ENCODE measurements around the gene ZNF276.

The ZNF276 gene

DNA sequence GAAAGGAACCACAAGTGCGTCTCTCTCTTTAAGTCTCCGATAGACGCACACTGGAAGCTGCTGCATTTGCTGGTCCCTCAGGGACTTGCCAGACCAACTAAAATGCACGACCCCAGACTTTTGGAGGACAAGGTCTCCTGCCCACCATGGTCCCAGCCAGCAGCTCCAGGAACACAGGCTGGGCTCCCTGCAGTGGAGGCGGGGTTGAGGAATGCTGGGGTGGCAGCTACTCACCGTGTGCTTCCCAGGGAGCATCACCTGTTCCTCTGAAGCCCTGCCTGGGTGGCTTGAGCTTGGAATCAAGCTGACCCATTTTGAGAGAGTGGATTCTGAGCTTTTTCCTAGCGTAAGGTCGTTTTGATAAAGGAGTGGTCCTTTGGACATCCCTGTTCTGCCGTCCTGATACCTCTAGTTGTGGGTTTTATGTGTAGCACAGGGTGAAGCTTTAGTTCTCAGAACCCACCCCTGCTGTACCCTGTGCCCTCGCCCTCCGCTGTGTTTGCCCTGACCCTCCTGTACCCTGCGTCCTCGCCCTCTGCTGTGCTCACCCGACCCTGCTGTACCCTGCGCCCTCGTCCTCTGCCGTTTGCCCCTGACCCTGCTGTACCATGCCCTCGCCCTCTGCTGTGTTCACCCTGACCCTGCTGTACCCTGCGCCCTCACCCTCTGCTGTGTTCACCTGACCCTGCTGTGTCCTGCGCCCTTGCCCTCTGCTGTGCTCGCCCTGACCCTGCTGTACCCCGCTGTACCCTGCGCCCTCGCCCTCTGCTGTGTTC is 11.0 kb downstream of the ZNF276 start:
- TF ChIP-seq, protein P1, sequence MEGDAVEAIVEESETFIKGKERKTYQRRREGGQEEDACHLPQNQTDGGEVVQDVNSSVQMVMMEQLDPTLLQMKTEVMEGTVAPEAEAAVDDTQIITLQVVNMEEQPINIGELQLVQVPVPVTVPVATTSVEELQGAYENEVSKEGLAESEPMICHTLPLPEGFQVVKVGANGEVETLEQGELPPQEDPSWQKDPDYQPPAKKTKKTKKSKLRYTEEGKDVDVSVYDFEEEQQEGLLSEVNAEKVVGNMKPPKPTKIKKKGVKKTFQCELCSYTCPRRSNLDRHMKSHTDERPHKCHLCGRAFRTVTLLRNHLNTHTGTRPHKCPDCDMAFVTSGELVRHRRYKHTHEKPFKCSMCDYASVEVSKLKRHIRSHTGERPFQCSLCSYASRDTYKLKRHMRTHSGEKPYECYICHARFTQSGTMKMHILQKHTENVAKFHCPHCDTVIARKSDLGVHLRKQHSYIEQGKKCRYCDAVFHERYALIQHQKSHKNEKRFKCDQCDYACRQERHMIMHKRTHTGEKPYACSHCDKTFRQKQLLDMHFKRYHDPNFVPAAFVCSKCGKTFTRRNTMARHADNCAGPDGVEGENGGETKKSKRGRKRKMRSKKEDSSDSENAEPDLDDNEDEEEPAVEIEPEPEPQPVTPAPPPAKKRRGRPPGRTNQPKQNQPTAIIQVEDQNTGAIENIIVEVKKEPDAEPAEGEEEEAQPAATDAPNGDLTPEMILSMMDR (IDR thresholded peaks at IDR 0.05; ENCODE audit: low read depth, low read length): no peak
- no peak for TF ChIP-seq EZH2phosphoT487 (IDR thresholded peaks at IDR 0.05; ENCODE audit: low read depth)
- Histone ChIP-seq H3K27me3 (ENCODE audit: low read depth, low read length) (no peaks in the 10 kb centered on the region), H2AFZ (ENCODE audit: low read depth, low read length) (no peak overlapping the region), H3K9ac (ENCODE audit: low read length) (no peak overlapping the region), H3K4me1 (ENCODE audit: low read length) (no peaks in the 10 kb centered on the region), H3K4me3 (ENCODE audit: low read length) (no peak overlapping the region), H3K79me2 (ENCODE audit: low read length) (no peaks in the 10 kb centered on the region), H3K27ac (ENCODE audit: low read length) (no peak overlapping the region), H3K36me3 (replicated peaks; ENCODE audit: low read depth, low read length) (peaks cover 51% of the 10 kb centered on the region), H3K4me2 (ENCODE audit: low read length) (no peak overlapping the region), H3K9me3 (ENCODE audit: insufficient read depth, low read length) (no peaks in the 10 kb centered on the region), H4K20me1 (ENCODE audit: insufficient read depth, low read length) (no peaks in the 10 kb centered on the region; the same call in 1 of the 2 replicates)

- H2AFZ ChIP-seq (ENCODE audit: low read depth, low read length): no peak overlapping the region
- H3K9ac ChIP-seq (ENCODE audit: low read length): no peak overlapping the region
- no peak overlapping the region for H3K4me2 ChIP-seq (ENCODE audit: low read length)
- no peak overlapping the region for H3K4me3 ChIP-seq (ENCODE audit: low read length)
- peaks cover 3% of the 10 kb centered on the region; the same call in 1 of the 2 replicates for H4K20me1 ChIP-seq (ENCODE audit: insufficient read depth, low read length)
- H3K36me3 ChIP-seq (replicated peaks; ENCODE audit: low read depth, low read length): peaks cover 54% of the 10 kb centered on the region
- H3K27ac ChIP-seq (ENCODE audit: low read length): no peak overlapping the region
- no peaks in the 10 kb centered on the region for H3K27me3 ChIP-seq (ENCODE audit: low read depth, low read length)
- H3K4me1 ChIP-seq (ENCODE audit: low read length): no peaks in the 10 kb centered on the region
- H3K9me3 ChIP-seq (ENCODE audit: insufficient read depth, low read length): no peaks in the 10 kb centered on the region
- H3K79me2 ChIP-seq (ENCODE audit: low read length): no peaks in the 10 kb centered on the region
- no peak for TF ChIP-seq EZH2phosphoT487 (IDR thresholded peaks at IDR 0.05; ENCODE audit: low read depth)
- TF ChIP-seq, protein P1 (IDR thresholded peaks at IDR 0.05; ENCODE audit: low read depth, low read length): no peak
Measured at GRCh38 chr16:89732918-89733242, 11.5 kb downstream of the ZNF276 start.

- Histone ChIP-seq H3K9me3 (ENCODE audit: insufficient read depth, low read length) (no peaks in the 10 kb centered on the region), H3K9ac (ENCODE audit: low read length) (no peak overlapping the region), H3K27ac (ENCODE audit: low read length) (no peak overlapping the region), H3K79me2 (ENCODE audit: low read length) (no peaks in the 10 kb centered on the region), H3K4me1 (ENCODE audit: low read length) (no peaks in the 10 kb centered on the region), H4K20me1 (ENCODE audit: insufficient read depth, low read length) (peaks cover 7% of the 10 kb centered on the region; the same call in 1 of the 2 replicates), H2AFZ (ENCODE audit: low read depth, low read length) (no peak overlapping the region), H3K27me3 (ENCODE audit: low read depth, low read length) (no peaks in the 10 kb centered on the region), H3K4me2 (ENCODE audit: low read length) (no peak overlapping the region), H3K4me3 (ENCODE audit: low read length) (no peak overlapping the region), H3K36me3 (replicated peaks; ENCODE audit: low read depth, low read length) (peaks cover 58% of the 10 kb centered on the region)
- TF ChIP-seq, protein P1 (IDR thresholded peaks at IDR 0.05; ENCODE audit: low read depth, low read length): no peak
- TF ChIP-seq EZH2phosphoT487 (IDR thresholded peaks at IDR 0.05; ENCODE audit: low read depth): no peak
Measured at GRCh38 chr16:89733322-89733721, 12.0 kb downstream of the ZNF276 start.

- no peak overlapping the region for H2AFZ ChIP-seq (ENCODE audit: low read depth, low read length)
- no peak overlapping the region for H3K9ac ChIP-seq (ENCODE audit: low read length)
- no peak overlapping the region for H3K27ac ChIP-seq (ENCODE audit: low read length)
- H3K27me3 ChIP-seq (ENCODE audit: low read depth, low read length): no peaks in the 10 kb centered on the region
- H3K4me3 ChIP-seq (ENCODE audit: low read length): no peak overlapping the region
- H3K36me3 ChIP-seq (replicated peaks; ENCODE audit: low read depth, low read length): peaks cover 61% of the 10 kb centered on the region
- TF ChIP-seq EZH2phosphoT487 (IDR thresholded peaks at IDR 0.05; ENCODE audit: low read depth): no peak
- TF ChIP-seq, protein P1 (IDR thresholded peaks at IDR 0.05; ENCODE audit: low read depth, low read length): no peak
- no peaks in the 10 kb centered on the region for H3K9me3 ChIP-seq (ENCODE audit: insufficient read depth, low read length)
- no peak overlapping the region for H3K4me2 ChIP-seq (ENCODE audit: low read length)
- H4K20me1 ChIP-seq (ENCODE audit: insufficient read depth, low read length): peaks cover 9% of the 10 kb centered on the region; the same call in 1 of the 2 replicates
- no peaks in the 10 kb centered on the region for H3K79me2 ChIP-seq (ENCODE audit: low read length)
- H3K4me1 ChIP-seq (ENCODE audit: low read length): no peaks in the 10 kb centered on the region
Measured at GRCh38 chr16:89733792-89734191, 12.5 kb downstream of the ZNF276 start.

All from OCI-LY3 (cell line).